GM19023 (cell line): Measurements from ENCODE around the gene MUC20.
A peak's percentile ranks its signal among the peaks of the same experiment; 100 is the strongest.
"Not testable (repeated sequence)": the region's sequence is repeated elsewhere in the genome, so short reads cannot be mapped to it uniquely, and the experiment has no call there.

ENCODE experiments used
- ATAC-seq: cut with Tn5 transposase; IDR thresholded peaks from one replicate; pipeline ENCODE4 v1.9.1; 2021; ENCODE audit warnings: mild to moderate bottlenecking, moderate library complexity; ENCODE audit not compliant: unreplicated experiment

Gene MUC20

GRCh38 chr3:195720831-195721506, at the start of gene MUC20:
TSS of gene MUC20 (plus strand) at chr3:195720978. CDS start at chr3:195721008, 30 bp downstream.
- ATAC-seq, result not testable (repeated sequence)

- ATAC-seq, result not testable (repeated sequence)
These were observed 49.5 kb upstream of the MUC20 start for GRCh38 chr3:195671283-195671682.

GRCh38 chr3:195673711-195674110, 47.1 kb upstream of the MUC20 start:
- ATAC-seq, result not testable (repeated sequence)

GRCh38 chr3:195678391-195679015, 42.3 kb upstream of the MUC20 start:
- ATAC-seq, result not testable (repeated sequence)

- ATAC-seq, result not testable (repeated sequence)
These were observed 40.1 kb upstream of the MUC20 start for GRCh38 chr3:195680690-195681089.

- not testable (repeated sequence) for ATAC-seq
These were observed 39.2 kb upstream of the MUC20 start for GRCh38 chr3:195681458-195682103.

- ATAC-seq, result not testable (repeated sequence)
These were observed 38.6 kb upstream of the MUC20 start for GRCh38 chr3:195682104-195682742.

- peak; percentile 2 for ATAC-seq
These were observed 36.9 kb upstream of the MUC20 start for GRCh38 chr3:195683722-195684526.

GRCh38 chr3:195684527-195685257, 36.1 kb upstream of the MUC20 start:
- peak; percentile 76 for ATAC-seq

GRCh38 chr3:195686537-195687208, 34.1 kb upstream of the MUC20 start:
- ATAC-seq, result not testable (repeated sequence)

GRCh38 chr3:195687209-195687760, 33.5 kb upstream of the MUC20 start:
- ATAC-seq, result not testable (repeated sequence)

- ATAC-seq, result not testable (repeated sequence)
These were observed 32.2 kb upstream of the MUC20 start for GRCh38 chr3:195688471-195689183.

- not testable (repeated sequence) for ATAC-seq
These were observed 31.4 kb upstream of the MUC20 start for GRCh38 chr3:195689184-195690070.

GRCh38 chr3:195690951-195691350, 29.8 kb upstream of the MUC20 start:
- no peak for ATAC-seq

- ATAC-seq, result not testable (repeated sequence)
These were observed 29.0 kb upstream of the MUC20 start for GRCh38 chr3:195691596-195692353.

- ATAC-seq, result no peak
These were observed 28.5 kb upstream of the MUC20 start for GRCh38 chr3:195692354-195692685.
